Bronchial epithelial cell (primary cell): ENCODE results near the gene MCF2L2. TPM values are rescaled to one million over a fixed set of nuclear protein-coding genes. Genes with fewer than 3 reads are reported as not detected.
"Not testable (repeated sequence)": the region's sequence is repeated elsewhere in the genome, so short reads cannot be mapped to it uniquely, and the experiment has no call there.

ENCODE experiments used
- DNase-seq: peaks from one replicate; pipeline ENCODE4 v3.0.0-alpha.2; 2010; ENCODE audit warnings: low read depth
- FAIRE-seq: peaks from 2 replicates; lab custom pipeline; 2011; peaks lifted over from hg19 to GRCh38; lab: Jason Lieb, UNC
- H3K27me3 ChIP-seq: 2 replicates; pipeline ENCODE4 v1.5.1; 2011; ENCODE audit warnings: low read length; ENCODE audit not compliant: control insufficient read depth, insufficient read depth
- H3K36me3 ChIP-seq: 2 replicates; pipeline ENCODE4 v1.5.1; 2011; ENCODE audit warnings: low read length; ENCODE audit not compliant: control insufficient read depth, insufficient read depth
- H3K4me3 ChIP-seq: 2 replicates; pipeline ENCODE4 v1.5.1; 2011; ENCODE audit warnings: mild to moderate bottlenecking, low read depth, low read length, control low read depth
- total RNA-seq: library from RNA; depleted of rRNA; stranded (reverse); fragments of >200 nt; gene quantifications from 2 replicates; pipeline ENCODE4 v1.2.1, GENCODE V29; 2014
- TF ChIP-seq, protein P1 (sequence below): IDR thresholded peaks from 2 replicates; pipeline ENCODE4 v1.5.1; 2011; ENCODE audit warnings: mild to moderate bottlenecking, moderate library complexity, low read length, control low read depth, inconsistent platforms; ENCODE audit not compliant: insufficient read depth, severe bottlenecking

MCF2L2 gene
- total RNA-seq, 1 donor from 2014 or later: 0.26 TPM

GRCh38 chr3:183447206-183448001 is 19.0 kb upstream of the MCF2L2 start:
- H3K4me3 ChIP-seq: peak overlapping the region; percentile 70
- TF ChIP-seq, protein P1, sequence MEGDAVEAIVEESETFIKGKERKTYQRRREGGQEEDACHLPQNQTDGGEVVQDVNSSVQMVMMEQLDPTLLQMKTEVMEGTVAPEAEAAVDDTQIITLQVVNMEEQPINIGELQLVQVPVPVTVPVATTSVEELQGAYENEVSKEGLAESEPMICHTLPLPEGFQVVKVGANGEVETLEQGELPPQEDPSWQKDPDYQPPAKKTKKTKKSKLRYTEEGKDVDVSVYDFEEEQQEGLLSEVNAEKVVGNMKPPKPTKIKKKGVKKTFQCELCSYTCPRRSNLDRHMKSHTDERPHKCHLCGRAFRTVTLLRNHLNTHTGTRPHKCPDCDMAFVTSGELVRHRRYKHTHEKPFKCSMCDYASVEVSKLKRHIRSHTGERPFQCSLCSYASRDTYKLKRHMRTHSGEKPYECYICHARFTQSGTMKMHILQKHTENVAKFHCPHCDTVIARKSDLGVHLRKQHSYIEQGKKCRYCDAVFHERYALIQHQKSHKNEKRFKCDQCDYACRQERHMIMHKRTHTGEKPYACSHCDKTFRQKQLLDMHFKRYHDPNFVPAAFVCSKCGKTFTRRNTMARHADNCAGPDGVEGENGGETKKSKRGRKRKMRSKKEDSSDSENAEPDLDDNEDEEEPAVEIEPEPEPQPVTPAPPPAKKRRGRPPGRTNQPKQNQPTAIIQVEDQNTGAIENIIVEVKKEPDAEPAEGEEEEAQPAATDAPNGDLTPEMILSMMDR: peak; percentile 15
- H3K36me3 ChIP-seq: no peaks in the 10 kb centered on the region
- no peak for FAIRE-seq
- no peaks in the 10 kb centered on the region for H3K27me3 ChIP-seq
- peak; percentile 71 for DNase-seq

GRCh38 chr3:183446838-183447205 is 18.4 kb upstream of the MCF2L2 start:
- no peaks in the 10 kb centered on the region for H3K27me3 ChIP-seq
- TF ChIP-seq, protein P1: no peak
- FAIRE-seq: no peak
- H3K36me3 ChIP-seq: no peaks in the 10 kb centered on the region
- H3K4me3 ChIP-seq: peak overlapping the region; percentile 70
- no peak for DNase-seq

DNA sequence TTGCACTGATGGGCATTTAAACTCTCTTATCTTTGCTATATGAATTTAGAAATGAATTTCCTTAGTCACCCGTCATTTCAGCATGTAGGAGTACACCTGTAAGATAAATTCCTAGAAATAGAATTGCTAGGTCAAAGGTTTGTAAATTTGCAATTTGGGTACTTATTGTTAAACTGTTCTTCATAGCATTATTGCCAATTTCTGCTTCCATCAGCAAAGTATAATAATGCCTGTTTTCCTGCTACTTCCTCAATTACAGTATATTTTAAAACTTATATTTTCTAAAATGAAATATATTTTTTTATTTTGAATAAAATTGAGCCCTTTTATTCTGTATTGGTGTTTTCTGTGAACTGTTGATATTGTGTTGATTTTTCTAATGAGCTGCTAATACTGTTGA is 16.3 kb upstream of the MCF2L2 start:
- DNase-seq (no peak), FAIRE-seq (no peak)
- no peak overlapping the region for H3K4me3 ChIP-seq
- H3K36me3 ChIP-seq: no peaks in the 10 kb centered on the region
- no peaks in the 10 kb centered on the region for H3K27me3 ChIP-seq
- TF ChIP-seq, protein P1: no peak

- TF ChIP-seq, protein P1: no peak
- H3K27me3 ChIP-seq: no peaks in the 10 kb centered on the region
- no peak for DNase-seq
- FAIRE-seq: no peak
- H3K36me3 ChIP-seq: no peaks in the 10 kb centered on the region
- H3K4me3 ChIP-seq: no peak overlapping the region
Observed at GRCh38 chr3:183443395-183444385, 15.3 kb upstream of the MCF2L2 start.

DNA sequence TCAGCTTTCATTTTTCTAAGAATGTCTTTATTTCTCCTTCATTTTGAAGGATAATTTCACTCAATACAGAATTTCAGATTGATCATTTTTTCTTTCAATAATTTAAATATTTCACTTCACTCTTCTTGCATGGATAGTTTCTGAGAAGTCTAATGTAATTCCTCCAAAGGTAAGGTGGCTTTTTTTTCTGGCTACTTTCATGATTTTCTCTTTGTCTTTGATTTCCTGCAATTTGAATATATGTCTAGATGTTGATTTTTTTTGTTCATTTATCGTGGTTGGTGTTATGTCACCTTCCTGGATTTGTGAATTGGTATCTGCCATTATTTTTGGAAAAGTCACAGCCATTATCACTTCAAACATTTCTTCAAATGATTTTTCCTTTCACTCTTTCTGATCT is 14.6 kb upstream of the MCF2L2 start:
- TF ChIP-seq, protein P1: no peak
- no peak for DNase-seq
- no peaks in the 10 kb centered on the region for H3K36me3 ChIP-seq
- H3K4me3 ChIP-seq: no peak overlapping the region
- no peak for FAIRE-seq
- H3K27me3 ChIP-seq: no peaks in the 10 kb centered on the region

GRCh38 chr3:183440521-183440920 is 12.1 kb upstream of the MCF2L2 start:
- DNase-seq, FAIRE-seq, H3K27me3 ChIP-seq, H3K36me3 ChIP-seq, H3K4me3 ChIP-seq: not testable (repeated sequence)
